ENCODE measurements around the gene RUNX1.

- TF ChIP-seq CTCF (IDR thresholded peaks at IDR 0.05 in 8 of 11, conservative IDR thresholded peaks at IDR 0.05 in 3 of 11) (no peak), POLR2A (IDR thresholded peaks at IDR 0.05) (no peak)
These were observed 243.9 kb downstream of the RUNX1 start for GRCh38 chr21:34805157-34805556.

Measured in spleen (tissue), 7 donors.